Right kidney (tissue), 1 donor: Measurements from ENCODE around the gene ABCC1.
"Not testable (repeated sequence)": the region's sequence is repeated elsewhere in the genome, so short reads cannot be mapped to it uniquely, and the experiment has no call there.

Experiments used
- DNase-seq: peaks from one replicate; pipeline ENCODE4 v3.0.0-alpha.2; 2016

ABCC1 gene

DNA sequence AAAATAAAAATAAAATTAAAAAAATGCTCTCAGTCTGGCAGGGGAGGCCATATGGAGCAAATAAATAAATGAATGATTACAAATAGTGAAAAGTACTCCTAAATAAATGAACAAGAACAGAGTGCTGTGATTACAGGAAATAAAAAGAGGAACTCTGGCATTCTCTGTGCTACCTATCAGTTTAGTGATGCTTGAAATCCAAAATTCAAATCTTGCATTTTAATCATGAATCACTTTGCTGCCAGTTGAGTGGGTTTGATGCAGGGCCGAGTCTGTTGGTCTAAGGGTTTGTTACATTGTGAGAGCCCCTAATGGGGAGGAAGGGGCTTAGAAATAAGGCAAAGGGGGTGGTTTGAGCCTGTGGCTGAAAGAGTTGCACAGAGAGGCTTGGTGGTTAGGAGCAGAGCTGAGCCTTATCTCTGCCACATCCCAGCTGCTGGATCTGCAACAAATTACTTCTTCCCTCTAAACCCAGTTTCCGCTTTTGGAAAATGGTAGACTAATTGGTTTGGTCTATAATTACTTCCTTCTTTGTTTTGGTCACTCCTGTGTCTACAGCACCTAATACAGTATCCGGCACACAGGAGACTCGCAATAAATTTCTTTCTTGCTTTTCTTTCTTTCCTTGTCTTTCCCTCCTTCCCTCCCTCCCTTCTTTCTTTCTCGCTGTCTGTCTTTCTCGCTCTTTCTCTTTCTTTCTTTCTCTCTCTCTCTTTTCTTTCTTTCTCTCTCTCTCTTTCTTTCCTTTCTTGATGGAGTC is 6.3 kb upstream of the ABCC1 start:
- no peak for DNase-seq

DNA sequence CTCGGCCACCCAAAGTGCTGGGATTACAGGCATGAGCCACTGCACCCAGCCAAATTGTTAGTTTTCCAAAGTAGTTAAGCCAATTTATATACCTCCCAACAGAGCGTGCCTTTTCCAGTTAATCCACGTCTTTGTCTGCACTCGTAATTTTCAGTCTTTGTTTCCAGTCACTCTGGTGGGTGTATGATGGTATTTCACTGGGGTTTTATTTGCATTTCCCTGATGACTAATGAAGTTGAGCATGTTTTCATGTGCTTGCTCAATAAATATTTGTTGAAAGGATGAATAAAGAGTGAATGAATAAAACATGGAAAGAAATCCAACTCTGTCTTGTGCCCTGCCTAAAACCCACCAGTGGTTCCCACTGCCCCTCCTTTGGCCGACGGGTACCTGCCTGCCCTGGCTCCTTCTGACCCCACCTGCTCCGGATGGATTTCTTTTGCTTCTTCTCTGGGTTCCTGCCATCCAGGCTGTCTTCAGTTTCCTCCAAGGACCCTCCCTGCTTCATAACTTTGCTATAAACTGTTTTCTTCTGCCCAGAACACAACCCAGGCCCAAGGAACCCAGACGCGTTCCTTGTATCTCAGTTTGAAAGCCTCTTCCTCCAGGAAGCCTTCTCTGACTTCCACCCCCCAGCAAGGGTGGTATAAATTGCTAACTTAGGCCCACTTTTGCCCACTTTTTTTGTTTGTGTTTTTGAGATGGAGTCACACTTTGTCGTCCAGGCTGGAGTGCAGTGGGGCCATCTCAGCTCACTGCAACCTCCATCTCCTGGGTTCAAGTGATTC is 3.0 kb upstream of the ABCC1 start:
- DNase-seq, result no peak

DNA sequence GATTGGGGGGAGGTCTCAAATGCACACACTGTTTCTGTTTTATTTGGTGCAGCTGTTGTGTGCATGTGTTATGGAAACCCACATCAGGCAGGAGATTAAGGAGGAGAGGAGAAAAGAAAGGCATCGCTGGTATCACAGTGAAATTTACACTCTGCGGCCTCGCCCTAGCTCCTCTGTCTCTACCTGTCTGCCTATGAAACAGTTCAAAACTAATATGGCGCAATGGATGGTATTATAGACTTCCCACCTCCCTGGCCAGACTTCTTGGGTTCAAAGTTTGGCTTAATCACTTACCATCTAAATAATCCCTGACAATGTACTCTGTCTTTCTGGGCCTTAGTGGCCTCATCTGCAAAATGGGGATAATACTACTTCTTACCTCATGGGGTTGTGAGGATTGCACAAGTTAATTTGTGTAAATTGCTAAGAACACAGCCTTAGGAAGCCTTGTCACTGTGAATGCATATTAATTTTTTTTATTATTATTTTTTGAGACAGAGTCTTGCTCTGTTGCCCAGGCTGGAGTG is 1.4 kb upstream of the ABCC1 start:
- DNase-seq, result no peak

DNA sequence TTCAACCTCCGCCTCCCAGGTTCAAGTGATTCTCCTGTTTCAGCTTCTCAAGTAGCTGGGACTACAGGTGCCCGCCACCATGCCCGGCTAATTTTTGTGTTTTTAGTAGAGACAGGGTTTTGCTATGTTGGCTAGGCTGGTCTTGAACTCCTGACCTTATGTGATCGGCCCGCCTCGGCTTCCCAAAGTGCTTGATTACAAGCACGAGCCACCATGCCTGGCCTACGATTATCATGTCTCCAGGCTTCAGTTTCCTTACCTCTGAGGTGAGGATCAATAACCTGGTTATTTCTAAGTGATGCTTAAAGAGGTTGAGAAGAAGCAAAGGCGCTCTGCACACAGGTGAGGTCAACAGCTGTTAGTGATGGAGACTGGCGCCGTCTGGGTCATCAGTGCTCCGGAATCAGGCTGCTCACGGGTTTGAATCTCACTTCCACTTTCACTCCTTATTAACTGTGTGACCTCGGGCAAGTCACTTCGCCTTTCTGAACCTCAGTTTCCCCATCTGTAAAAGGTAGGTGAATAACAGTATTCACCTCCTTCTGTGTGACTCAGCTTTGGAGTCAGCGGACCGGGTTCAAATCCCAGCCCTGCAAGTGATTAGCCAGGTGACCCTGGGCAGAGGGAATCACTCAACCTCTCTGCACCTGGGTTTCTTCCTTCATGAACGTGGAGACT is 745 bp upstream of the ABCC1 start:
- DNase-seq, result no peak

DNA sequence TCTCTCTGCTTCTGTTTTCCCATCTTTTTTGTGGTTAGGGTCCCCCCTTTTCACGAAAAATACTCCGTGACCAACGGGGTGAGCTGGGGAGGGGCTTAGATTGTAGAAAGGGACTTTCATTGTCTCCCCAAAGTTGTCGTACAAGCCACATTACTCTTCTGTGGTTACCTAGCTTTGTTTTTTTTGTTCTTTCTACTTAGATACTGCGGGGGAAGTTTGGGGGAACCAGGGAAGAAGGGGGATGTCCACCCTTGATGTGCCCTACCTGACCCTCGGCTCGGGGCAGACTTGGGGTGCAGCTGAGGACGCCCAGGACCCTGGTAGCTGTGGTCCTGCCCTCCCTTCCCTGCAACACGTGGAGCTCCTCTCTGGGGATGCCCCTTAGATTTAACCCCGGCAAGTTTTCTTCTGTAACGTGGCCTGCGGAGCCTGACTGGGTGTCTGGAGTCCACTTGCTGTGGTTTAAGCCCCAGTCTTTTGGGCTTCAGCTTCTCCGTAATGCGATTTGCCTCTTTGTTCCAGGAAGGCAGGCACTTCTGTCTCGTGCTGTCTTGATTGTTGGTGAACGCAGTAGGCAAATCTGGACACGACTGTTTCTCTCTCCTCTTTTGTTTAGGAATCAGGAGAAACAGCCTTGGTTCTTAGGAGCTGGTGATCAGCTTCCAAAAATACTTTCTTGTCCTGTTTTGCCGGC is 892 bp downstream of the ABCC1 start:
- DNase-seq, result peak; percentile 53

DNA sequence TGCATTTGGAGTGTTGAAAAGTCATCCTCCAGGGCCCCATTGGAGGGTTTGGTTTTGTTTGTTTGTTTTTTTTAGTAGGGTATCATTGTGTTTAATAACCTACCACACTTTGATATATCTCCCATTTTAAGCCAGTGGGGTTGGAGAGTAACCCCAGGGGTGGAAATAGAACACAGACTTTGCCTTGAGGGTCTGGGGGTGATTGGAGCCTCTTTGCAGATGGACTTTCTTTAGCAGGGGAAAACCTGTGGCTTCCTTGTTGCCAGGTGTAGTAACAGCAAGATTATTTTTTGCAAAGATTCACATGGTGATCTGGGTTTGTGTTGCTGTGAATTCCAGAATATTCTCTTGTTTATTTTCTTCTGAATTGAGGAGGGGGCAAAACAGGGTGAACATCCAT is 1.5 kb downstream of the ABCC1 start:
- DNase-seq, result no peak

DNA sequence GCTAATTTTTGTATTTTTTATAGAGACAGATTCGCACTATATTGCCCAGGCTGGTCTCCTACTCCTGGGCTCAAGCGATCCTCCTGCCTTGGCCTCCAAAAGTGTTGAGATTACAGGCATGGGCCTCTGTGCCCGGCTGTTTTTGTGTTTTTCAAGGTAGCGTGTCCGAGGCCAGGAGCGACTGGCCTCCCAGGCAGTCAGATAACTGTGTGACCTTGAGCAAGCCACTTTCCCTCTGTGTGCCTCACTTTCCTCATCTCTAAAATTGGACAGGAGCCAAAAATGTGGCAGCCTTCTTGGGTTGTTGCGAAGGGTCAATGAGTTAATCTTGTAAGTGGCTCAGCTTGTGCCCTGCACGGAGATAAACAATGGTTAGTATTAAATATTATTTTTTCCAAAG is 2.4 kb downstream of the ABCC1 start:
- no peak for DNase-seq

DNA sequence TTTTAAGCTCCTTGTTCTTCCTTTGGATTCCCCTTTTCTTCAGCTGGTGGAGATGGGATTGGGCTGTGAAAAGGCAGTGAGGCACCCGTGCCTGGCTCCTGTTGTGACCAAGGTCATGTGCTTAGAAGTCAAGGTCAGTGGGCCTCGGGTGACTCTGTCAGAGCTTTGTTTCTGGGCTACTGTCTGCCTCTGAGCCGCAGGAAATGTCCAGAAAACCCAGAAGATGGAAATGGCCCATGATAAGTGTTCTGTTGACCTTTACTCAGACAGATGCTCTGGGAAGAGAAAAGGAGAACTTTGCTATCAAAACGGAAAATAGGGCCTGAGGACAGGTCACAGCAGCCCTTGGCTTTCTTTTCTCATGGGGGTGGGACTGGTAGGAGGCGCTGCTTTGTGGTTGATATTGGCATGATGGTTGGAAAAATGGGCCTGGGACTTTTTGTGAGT is 2.9 kb downstream of the ABCC1 start:
- DNase-seq, result no peak

DNA sequence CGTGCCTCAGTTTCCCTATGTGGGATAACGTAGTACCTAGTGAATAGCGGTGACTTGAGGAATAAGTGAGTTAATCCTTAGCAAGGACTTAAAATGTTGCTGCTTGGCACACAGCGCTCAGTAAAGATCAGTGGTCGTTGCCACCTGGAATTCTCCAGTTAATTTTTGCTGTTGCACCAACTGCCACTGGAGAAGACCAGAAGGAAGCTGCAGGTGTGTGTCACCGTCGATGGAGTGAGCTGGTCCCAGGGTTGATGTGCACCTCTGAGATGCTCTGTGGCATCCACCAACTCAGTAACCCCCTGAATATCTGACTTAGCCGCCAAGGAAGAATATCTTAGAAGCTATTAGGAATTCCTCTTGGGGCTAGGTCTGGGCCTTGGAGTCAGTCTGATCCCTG is 4.1 kb downstream of the ABCC1 start:
- DNase-seq, result no peak

DNA sequence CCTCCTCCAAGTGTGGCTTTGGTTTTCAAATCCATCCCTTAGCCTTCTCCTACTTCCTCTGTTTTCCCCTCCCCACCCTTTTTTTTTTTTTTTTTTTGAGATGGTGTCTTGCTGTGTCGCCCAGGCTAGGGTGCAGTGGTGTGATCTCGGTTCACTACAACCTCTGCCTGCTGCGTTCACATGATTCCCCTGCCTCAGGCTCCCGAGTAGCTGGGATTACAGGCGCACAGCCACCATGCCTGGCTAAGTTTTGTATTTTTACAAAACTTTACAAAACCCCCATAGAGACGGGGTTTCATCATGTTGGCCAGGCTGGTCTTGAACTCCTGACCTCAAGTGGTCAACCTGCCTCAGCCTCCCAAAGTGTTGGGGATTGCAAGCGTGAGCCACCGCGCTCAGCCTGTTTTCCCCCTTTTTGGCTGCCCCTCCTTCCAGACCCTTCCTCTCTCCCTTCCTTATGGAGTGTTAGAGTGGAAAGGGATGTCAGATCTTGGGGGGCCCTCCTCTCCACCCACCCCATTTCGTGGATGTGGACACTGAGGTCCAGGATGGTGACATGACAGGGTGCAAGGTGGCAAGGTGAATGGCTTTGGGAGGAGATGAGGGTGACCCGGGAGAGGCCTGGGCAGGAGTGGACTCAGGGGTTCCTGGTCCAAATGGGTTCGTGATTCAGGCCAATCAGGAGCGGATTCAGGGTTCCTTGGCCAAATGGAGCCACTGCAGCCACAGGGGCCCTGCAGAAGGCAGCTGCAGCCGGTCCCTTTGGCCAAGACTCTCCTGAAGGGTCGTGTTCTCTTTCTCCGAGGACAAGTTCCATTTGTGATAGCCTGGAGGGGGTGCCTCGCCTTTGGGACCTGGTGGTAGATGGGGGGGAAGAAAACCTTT is 4.8 kb downstream of the ABCC1 start:
- DNase-seq, result no peak

DNA sequence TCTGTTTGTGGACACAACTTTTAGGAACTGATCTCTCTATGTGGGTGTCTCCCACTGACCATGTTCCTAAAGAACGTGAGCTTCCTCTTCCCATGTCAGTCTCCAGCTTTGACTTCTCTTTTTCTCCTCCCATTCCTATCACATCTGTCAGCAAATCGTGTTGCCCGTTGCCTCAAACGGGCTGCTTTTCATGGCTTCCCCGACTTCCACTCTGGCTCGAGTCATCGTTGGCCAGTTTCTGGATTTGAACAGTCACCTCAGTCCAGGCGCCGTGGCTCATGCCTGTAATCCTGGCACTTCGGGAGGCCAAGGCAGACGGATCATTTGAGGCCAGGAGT is 5.4 kb downstream of the ABCC1 start:
- DNase-seq, result no peak

DNA sequence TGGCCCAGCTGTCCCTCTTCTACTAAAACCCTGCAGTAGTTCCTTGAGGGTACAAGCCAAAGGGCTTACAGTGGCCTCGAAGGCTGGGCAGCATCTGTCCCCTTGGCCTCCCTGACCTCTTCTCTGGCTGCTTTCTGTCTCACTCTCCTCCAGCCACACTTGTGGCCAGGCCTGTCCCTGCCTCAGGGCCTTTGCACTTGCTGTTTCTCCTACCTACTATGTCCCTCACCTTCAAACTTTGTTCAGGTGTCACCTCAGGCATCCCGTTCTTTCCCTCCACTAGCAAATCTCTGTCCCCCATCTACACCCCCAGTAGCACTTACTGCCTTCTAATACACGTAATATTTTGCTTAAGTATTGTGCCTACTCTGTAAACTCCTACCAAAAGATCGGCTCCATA is 6.0 kb downstream of the ABCC1 start:
- DNase-seq, result no peak

DNA sequence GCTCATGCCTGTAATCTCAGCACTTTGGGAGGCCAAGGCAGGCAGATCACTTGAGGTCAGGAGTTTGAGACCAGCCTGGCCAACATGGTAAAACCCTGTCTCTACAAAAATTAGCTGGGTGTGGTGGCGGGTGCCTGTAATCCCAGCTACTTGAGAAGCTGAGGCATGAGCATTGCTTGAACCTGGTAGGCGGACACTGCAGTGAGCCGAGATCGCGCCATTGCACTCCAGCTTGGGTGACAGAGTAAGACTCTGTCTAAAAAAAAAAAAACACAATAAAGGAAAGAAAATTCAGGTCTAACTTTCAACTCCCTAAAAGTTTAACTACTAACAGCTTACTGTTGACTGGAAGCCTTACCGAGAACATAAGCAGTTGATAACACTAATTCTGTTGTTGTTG is 6.7 kb downstream of the ABCC1 start:
- DNase-seq, result not testable (repeated sequence)

DNA sequence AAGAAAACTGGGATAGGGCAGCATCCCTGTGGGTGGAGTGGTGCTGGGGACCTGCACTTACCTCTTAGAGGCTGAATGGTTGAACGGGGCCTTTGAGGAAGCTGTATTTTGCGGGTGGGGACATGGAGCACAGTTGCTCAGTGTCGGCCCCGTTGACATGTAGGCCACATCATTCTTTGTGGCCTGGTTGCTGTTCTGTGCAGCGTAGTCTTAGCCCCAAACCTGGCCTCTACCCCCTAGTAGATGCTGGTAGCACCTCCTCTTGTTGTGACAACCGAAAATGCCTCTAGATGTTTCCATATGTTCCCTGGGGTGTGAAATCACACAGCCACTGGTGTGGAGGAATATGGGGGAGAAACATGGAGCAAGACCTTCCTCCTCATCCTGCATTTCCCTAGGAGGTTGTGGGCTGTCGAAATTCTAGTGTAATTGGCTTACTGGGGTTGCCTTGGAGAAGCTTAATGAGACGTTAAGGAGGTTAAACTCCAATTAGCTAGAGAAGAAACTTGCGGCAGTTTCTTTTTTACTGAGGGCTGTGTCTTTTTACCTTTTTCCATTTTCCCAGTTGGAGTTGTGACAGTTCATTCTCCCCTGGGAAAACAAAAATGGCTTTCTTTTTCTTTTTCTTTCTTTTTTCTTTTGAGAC is 9.4 kb downstream of the ABCC1 start:
- DNase-seq, result peak; percentile 39

DNA sequence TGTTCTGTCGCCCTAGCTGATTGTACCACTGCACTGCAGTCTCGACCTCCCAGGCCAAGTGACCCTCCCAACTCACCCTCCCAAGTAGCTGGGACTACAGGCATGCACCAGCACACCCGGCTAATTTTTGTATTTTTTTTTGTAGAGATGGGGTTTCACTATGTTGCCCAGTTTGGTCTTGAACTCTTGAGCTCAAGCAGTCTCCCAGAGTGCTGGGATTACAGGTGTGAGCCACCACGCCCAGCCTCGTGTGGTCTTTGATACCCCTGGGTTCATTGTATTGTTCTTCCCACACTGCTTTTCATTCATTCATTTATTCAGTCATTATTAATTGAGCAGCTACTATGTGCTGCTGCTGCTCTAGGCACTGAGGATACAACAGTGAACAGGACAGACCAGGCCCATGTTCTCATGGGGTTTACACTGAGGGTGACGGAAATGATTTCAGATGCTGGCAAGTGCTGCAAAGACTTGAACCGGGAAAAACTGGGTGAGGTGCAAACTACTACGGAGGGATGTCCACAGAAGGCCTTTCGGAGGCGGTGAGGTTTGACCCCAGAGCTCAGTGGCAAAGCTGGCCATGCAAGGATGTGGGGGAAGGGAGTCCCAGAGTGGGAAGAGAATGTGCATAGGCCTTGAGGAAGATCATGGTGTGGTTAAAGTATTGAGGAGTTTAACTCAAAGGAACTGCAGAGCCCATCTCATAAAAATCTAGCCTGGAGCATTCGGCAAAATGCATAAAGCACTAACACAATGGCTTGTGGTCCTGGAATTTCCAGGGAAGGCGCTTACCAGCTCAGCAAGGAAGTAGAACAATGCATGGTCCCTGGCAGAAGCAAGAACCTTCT is 10.9 kb downstream of the ABCC1 start:
- DNase-seq, result no peak

DNA sequence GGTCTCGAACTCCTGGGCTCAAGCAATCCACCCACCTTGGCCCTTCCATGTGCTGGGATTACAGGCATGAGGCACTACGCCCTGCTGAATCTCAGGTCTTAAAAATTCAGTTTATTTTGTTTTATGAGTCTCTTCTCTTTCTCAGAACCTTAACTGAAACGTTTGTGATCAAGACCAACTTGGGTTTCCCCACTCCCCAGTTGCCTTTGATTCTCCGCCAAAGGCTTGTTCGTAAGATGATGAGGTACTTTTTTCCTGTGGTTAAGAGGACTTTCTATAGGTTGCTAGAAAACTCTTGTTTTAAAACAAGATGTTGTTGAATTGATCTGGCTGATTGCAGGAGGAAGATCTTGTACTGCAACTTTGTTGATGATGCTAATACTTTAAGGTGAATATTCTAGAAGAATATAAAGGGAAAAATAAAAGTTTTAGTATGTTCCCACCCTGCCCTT is 11.7 kb downstream of the ABCC1 start:
- DNase-seq, result no peak

DNA sequence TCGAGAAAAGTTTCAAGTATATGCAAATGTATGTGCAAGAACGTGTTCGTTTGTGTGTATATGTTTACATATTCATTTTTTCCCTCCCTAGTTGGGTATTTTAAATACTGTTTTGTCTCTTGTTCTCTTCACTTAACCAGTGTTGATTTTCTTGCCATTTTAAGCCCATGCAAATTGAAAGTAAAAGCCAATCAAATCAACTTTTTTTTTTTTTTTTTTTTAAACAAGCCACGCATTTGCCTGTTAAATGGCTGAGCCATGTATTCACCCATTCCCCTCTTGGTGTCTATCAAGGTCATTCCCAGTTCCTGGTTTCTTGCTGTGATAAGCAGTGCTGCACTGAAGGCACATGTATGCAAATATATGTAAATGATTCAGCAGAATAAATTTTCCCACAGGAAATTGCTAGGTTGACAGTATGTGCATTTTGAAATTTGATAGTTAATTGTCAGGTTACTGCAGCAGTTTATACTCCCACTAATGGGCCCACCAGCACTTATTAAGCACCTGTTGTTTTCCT is 12.2 kb downstream of the ABCC1 start:
- DNase-seq, result no peak

DNA sequence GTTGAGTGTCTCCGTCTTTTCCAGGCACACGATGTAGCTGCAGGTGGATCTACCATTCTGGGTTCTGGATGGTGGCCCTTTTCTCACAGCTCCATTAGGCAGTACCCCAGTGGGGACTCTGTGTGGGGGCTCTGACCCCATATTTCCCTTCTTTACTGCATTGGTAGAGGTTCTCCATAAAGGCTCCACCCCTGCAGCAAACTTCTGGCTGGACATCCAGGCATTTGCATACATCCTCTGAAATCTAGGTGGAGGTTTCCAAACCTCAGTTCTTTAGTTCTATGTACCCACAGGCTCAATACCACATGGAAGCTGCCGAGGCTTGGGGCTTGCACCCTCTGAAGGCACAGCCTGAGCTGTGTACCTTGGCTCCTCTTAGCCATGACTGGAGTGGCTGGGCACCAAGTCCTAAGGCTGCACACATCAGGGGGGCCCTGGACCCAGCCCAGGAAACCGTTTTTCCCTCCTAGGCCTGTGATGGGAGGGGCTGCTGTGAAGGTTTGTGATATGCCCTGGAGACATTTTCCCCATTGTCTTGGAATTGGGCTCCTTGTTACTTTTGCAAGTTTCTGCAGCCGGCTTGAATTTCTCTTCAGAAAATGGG is 14.0 kb downstream of the ABCC1 start:
- no peak for DNase-seq

DNA sequence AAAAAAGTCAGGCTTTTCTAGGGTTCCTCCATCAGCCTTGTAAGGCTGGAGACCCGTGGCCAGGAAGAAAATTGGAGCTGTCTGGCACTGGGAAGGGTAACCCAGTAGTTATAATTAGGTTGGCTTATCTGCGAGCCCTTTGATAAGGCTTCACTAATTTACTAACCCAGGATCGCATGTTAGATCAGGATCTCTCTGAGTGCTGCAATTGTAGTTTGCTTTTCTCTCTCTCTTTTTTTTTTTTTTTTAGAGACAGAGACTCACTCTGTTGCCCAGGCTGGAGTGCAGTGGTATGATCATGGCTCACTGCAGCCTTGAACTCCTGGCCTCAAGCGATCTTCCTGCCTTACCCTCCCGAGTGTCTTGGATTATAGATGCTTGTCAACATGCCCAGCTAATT is 17.0 kb downstream of the ABCC1 start:
- DNase-seq, result no peak
